Suppressor macrophage (primary cell): Measurements from ENCODE around the gene ZBTB9.
A peak's percentile ranks its signal among the peaks of the same experiment; 100 is the strongest.

ENCODE experiments used
- DNase-seq, 4 experiments: peaks; one replicate each; pipeline ENCODE4 v3.0.0-alpha.2; 2020 to 2022

The ZBTB9 gene

DNA sequence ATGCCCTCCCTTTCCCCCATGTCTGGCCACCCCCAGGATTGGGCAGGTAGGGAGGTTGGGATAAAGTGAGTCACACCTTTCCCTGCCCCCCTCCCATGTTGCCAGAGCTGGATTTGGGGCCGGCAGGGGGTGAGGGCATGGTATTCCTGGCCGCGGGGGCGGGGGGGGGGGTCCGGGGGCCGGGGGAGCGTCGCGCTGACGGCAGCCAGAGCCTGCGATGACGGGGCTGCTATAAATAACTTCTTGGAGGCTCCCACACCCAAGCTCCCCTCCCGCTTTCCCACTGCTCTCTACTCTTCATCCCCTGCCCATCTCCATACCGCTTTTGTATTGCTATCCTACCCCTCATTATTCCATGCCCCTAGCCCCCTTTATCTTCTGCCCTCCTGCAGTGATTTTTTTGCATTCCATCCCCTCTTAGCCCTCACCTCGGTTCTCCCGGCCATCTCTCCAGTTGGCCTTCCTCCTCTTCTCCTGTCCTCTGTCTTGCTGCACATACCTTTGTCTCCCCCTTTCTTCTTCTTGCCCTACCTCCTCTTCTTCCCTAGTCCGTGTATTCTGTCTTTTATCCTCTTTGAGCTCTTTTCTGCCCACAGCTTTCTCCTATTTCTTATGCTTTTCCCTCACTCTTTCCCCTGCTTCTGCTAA, 20.7 kb upstream of the ZBTB9 start:
- no peak for DNase-seq

DNA sequence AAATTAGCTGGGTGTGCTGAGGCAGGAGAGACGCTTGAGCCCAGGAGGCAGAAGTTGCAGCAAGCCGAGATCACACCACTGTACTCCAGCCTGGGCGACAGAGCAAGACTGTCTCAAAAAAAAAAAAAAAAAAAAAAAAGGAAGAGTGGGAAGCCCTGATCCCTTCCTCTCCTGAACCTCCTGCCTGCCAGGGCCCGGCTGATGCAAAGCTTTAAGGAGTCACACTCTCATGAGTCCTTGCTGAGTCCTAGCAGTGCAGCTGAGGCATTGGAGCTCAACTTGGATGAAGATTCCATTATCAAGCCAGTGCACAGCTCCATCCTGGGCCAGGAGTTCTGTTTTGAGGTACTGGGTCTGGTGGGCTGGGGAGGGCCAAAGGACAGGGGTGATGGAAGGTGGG, 19.4 kb upstream of the ZBTB9 start:
- peak; percentile 71 to 89 (median 84) for DNase-seq

DNA sequence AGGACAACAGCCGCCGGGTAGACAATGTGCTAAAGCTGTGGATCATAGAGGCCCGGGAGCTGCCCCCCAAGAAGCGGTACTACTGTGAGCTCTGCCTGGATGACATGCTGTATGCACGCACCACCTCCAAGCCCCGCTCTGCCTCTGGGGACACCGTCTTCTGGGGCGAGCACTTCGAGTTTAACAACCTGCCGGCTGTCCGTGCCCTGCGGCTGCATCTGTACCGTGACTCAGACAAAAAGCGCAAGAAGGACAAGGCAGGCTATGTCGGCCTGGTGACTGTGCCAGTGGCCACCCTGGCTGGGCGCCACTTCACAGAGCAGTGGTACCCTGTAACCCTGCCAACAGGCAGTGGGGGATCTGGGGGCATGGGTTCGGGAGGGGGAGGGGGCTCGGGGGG, 16.7 kb upstream of the ZBTB9 start:
- DNase-seq = no peak

DNA sequence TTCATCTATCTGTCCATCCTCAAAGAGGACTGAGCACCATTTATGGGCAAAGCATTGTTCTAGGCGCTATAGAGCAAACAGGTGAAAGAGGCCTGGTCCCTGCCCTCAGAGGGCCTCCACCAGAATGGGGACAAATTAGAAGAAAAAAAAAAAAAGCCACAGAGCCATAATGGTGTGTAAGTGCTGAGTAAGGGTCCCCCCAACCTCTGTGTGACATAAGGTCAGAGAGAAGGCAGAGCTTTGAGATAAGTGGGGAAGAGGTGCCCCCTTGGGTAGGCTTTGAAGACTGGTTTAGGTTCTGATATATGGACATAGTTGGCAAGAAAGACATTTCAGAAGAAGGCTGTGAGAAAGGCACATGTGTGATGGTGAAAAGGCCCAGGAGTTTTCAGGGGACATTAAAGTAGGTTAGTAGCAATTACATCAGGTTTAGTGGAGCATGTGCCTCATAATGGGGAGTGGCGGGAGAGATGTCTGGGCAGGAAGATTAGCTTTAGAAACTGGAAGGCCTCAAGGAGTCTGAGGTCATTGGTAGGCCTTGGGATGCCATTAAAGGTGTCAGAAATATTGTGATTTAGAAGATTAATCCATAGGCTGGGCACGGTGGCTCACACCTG, 15.3 kb upstream of the ZBTB9 start:
- DNase-seq = no peak

DNA sequence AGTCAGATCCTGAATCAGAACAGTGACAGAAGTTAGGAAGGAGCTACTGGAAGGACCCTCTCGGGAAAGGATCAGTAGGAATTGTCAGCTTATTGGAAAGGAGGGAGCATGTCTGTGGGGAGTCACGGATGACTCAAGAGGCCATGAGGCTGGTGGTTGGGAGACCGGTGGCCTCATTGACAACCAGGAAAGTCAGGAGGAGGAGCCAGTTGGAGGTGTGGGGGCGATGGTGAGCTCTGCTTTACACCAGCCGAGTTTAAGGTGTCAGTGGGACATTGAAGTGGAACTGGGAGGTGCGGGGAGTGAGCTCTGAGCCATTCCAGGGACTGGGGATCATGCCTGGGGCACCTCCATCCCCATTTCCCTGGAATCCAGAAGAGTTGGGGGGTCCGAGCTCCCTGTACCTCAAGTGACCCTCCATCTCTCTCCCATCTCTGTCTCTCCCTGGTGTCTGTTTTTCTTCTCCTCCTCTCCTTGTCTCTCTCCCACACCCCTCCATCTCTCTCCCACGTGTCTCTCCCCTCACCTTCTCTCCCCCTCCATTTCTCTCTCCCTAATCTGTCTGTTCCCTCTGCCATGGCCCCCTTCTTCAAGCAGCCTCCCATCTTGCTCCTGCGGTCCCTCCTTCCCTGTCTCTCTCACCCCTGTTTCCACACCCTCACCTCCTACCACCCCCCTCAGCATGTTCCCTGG, 14.3 kb upstream of the ZBTB9 start:
- no peak for DNase-seq

DNA sequence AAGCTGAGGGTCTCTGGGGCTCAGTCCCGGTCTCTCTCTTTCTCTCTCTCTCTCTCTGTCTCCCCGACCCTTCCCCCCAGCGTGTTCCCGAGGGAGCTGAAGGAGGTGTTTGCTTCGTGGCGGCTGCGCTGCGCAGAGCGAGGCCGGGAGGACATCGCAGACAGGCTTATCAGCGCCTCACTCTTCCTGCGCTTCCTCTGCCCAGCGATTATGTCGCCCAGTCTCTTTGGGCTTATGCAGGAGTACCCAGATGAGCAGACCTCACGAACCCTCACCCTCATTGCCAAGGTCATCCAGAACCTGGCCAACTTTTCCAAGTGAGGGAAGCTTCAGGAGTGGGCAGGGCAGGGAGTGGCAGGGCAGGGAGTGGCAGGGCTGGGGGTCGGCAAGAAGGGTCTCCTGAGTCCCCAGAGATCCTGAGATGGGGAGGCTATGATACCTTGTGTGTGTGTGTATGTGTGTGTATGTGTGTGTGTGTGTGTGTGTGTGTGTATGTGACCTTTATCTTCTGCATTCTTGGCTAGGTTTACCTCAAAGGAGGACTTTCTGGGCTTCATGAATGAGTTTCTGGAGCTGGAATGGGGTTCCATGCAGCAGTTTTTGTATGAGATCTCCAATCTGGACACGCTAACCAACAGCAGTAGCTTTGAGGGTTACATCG, 13.6 kb upstream of the ZBTB9 start:
- DNase-seq = no peak

DNA sequence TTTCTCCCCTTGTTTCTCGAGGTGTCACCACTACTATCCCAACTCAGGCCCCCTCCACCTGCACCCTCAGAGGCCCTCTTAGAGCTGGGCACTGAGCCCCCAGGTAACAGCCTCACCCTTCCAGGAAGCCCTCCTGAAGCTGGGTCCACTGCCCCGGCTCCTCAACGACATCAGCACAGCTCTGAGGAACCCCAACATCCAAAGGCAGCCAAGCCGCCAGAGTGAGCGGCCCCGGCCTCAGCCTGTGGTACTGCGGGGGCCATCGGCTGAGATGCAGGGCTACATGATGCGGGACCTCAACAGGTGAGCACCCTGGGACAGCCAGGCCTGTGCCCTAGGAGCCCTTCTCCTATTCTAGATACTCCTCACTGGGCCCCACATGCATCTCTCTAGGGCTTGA, 12.9 kb upstream of the ZBTB9 start:
- DNase-seq = no peak

DNA sequence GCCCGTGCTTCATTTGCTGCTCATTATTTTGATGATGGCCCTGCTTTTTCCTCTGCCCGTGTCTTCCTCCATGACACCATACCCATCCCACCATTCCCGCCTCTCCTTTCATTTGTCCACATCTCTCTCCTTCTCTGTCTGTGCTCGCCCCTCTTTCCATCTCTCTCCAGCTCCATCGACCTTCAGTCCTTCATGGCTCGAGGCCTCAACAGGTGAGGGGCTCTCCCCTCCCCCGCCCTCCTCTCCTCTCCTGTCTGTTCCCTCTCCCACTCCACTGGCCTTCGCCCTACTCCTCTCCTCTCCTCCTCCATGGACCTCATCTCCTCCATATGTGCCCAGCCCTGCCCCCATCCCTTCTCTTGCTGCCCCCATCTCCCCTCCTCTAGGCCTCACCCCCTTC, 12.1 kb upstream of the ZBTB9 start:
- DNase-seq = no peak

DNA sequence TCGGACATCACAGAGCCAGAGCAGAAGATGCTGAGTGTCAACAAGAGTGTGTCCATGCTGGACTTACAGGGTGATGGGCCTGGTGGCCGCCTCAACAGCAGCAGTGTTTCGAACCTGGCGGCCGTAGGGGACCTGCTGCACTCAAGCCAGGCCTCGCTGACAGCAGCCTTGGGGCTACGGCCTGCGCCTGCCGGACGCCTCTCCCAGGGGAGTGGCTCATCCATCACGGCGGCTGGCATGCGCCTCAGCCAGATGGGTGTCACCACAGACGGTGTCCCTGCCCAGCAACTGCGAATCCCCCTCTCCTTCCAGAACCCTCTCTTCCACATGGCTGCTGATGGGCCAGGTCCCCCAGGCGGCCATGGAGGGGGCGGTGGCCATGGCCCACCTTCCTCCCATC, 11.4 kb upstream of the ZBTB9 start:
- DNase-seq = no peak

DNA sequence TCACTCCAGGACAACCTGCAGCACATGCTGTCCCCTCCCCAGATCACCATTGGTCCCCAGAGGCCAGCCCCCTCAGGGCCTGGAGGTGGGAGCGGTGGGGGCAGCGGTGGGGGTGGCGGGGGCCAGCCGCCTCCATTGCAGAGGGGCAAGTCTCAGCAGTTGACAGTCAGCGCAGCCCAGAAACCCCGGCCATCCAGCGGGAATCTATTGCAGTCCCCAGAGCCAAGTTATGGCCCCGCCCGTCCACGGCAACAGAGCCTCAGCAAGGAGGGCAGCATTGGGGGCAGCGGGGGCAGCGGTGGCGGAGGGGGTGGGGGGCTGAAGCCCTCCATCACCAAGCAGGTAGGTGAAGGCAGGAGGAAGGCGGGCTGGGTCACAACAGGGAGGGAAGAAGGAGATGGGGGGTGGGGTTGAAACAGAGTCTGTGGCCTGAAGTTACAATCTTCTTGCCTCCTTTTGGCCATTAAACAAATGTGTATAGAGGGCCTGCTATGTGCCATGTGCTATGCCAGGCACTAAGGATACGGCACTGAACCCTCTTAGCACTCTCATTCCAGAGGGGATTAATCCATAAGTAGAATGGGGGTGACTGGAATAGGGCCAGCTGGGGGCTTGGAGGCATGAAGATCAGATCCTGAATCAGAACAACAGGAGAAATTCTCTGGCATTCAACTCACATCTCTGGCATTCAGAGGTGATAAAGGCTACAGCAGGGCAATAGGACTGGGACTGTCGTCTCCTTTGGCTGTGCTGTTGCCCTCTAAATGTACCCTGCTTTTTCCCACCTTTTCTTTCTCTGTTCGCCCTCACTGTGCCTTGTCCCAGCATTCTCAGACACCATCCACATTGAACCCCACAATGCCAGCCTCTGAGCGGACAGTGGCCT, 10.5 kb upstream of the ZBTB9 start:
- no peak for DNase-seq

DNA sequence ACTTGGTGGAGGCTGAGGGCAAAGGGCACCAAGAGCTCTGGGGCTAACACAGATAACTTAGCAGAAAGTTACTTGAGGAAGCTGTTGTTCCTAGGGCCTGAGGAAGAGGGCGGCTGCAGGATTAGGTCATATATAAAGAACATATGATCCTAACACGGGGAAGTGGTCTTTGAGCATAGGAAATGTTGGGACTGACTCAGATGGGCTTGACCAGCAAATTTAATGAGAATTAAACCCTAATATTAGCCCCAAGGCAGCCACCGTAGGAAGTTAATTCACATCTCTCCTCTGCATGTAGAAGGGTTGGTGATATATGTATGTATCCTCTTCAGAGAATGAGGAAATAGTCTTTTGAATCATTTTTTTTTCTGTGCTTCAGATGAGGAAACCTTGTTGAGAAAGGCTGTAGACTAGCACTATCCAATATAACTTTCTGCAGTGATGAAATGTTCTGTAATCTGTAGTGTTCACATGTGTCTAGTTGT, 9.2 kb upstream of the ZBTB9 start:
- peak; percentile 64 to 91 (median 82) for DNase-seq

DNA sequence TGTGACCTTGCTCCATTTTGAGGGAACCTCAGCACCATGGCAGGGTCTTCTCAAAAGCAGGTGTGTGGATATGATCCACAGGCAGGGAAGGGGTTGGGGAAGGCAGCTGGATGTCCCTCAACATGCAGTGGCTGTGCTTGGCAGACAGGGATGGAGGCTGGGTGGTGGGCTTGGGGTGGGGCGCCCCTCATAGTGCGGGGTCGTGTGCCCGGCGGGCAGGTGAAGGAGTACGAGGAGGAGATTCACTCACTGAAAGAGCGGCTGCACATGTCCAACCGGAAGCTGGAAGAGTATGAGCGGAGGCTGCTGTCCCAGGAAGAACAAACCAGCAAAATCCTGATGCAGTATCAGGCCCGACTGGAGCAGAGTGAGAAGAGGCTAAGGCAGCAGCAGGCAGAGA, 8.0 kb upstream of the ZBTB9 start:
- no peak for DNase-seq

DNA sequence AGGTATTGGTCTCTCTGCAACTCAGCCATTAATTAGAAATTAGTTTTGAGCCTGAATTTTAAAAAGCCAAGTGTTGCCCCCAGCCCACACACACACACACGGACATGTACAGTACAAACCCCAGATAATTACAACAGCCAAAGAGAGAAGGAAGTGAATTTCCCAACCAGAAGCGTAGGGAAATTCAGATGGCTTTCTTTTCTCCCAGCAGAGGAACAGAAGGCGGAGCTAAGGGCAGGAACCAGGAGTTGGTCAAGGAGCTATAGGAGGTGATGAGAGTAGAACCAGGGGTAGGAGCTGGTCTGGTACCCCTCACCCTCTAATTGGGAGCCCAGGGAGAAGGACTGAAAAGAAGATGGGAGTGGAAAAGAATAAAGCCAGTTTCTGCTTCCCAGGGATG, 3.9 kb upstream of the ZBTB9 start:
- peak; percentile 57 to 86 (median 80) for DNase-seq

DNA sequence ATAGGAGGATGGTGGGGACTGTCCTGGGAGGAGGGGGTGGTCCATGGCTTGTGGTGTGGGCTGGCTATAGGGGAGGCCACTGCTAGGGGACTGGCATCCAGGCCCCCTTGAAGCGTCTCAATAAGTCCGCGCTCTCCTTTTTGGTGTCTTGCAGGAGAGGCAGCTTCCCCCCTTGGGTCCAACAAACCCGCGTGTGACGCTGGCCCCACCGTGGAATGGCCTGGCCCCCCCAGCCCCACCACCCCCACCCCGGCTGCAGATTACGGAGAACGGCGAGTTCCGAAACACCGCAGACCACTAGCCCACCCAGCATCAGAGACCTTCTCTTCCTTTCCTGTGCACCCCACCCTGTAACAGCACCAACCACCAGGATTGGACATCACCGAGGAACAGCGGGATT, 2.8 kb upstream of the ZBTB9 start:
- DNase-seq = no peak

DNA sequence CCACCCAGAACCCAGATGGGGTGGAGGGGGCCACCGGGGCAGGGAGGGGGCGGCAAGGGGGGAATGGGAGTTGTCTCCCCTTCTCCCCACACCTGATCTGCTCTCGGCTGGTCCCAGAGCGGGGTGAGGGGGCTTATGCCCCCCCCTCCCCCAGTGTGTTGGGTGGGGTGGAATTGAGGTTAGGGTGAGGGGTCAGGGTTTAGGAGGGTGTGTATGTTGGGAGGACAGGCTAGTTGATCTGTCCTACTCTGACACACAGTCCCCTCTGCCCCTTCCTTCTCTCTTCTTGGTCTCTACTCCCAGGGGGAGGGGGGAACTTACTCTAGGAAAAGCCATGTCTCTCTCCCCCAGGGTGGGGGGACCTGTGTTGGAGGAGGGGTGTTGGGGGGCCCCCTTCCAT, 1.9 kb upstream of the ZBTB9 start:
- DNase-seq = no peak

DNA sequence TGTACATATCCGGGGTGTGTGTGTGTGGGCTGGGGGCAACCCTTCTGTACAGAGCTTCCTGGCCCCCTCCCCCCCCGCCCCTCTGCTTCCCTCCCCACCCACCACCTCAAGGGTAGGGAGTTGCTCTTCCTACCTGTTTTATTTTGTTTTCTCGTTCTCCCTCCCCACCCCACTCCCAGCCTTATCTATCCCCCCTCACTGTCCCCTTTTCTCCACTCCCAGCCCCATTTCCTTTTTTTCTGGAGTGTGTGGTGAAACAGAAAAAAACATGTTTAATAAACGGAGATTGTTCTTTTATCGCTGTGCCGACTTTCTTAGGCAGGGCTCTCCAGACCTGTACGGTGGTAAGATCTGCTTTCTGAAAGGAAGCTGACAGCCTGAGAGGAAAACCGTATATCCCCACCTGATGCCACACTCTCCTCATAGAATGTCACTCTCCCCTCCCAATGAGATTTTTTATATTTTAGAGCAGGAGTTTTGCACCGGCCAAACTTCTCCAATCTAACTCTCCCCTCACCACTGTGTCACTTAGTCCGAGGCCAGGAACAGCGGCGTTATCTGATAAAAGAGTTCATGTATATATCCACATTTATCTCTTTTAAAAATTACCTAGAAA, 875 bp upstream of the ZBTB9 start:
- DNase-seq = no peak

DNA sequence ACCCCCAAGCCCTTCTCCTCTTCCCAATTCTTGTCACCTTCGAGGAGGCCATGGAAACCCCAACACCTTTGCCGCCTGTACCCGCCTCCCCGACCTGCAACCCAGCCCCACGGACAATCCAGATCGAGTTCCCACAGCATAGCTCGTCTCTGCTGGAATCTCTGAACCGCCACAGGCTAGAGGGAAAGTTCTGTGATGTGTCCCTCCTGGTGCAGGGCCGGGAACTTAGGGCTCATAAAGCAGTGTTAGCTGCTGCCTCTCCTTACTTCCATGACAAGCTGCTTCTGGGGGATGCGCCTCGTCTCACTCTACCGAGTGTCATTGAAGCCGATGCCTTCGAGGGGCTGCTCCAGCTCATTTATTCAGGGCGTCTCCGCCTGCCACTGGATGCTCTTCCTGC, 675 bp downstream of the ZBTB9 start:
- no peak for DNase-seq

DNA sequence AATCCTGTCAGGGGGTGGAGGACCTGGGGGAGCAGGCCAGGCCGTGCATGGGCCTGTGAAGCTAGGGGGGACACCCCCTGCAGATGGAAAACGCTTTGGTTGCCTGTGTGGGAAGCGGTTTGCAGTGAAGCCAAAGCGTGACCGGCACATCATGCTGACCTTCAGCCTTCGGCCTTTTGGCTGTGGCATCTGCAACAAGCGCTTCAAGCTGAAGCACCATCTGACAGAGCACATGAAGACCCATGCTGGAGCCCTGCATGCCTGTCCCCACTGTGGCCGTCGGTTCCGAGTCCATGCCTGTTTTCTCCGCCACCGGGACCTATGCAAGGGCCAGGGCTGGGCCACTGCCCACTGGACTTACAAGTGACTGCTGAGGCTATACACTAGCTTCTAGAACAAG, 1.8 kb downstream of the ZBTB9 start:
- DNase-seq = no peak

DNA sequence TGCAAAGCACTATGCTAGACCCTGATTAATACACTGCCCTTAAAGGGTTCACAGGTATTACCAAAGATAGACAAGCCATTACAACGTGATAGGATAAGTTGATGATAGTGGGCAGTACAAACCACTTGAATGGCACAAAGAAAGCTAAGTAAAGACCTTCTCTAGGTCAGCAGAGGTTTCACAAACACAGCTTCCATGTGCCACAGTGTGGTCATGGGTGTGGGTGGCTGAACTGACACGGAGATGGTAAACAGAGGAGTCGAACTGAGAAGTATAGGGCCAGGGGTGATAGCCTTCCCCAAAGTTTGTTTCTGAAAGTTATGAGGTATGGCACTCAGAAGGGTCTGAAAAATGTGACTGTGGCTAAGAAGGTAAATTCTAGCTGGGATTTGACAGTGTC, 4.3 kb downstream of the ZBTB9 start:
- peak; percentile 34 to 68 (median 60) for DNase-seq

DNA sequence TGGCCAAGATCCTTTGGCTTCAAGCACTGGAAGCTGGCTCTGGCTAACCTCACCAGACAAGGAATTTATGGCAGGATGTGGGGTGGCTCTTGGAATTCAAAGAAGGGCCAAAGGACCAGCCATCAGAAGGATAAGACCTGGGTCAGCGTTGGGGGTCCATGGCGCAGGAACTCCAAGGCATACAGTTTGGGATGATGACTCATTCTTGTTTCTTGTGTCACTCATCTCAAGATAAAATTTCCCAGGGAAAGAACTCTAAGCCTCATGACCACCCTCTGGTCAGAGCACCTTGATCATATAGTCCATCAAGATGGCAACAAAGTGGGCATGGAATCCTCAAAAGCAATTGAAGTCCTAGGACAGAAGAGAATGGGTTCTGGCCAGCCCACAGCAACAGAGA, 4.8 kb downstream of the ZBTB9 start:
- no peak for DNase-seq

DNA sequence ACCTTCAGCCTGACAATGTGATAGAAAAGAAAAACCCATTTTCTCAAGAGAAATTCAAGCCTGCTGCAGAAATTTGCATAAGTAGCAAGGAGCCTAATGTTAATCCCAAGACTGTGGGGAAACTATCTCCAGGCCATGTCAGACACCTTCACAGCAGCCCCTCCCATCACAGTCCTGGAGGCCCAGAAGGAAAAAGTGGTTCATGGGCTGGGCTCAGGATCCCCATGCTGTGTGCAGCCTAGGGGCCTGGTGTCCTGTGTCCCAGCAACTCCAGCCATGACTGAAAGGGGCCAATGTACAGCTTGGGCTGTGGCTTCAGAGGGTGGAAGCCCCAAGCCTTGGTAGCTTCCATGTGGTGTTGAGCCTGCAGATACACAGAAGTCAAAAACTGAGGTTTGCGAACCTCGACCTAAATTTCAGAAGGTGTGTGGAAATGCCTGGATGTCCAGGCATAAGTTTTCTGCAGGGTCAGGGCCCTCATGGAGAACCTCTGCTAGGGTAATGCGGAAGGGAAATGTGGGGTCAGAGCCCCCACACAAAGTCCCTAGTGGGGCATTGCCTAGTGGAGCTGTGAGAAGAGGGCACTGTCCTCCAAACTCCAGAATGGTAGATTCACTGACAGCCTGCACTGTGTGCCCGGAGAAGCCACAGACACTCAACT, 11.8 kb downstream of the ZBTB9 start:
- DNase-seq = no peak

DNA sequence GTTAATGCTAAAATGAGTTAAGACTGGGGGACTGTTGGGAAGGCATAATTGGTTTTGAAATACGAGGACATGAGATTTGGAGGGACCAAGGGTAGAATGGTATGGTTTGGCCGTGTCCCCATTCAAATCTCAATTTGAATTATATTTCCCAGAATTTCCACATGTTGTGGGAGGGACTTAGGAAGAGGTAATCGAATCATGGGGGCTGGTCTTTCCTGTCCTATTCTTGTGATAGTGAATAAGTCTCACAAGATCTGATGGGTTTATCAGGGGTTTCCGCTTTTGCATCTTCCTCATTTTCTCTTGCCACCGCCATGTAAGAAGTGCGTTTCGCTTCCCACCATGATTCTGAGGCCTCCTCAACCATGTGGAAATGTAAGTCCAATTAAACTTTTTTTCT, 12.7 kb downstream of the ZBTB9 start:
- no peak for DNase-seq
